Spleen (tissue), 11 donors: ENCODE data around the gene NCAPG2. TPM values are rescaled to one million over a fixed set of nuclear protein-coding genes. Genes with fewer than 3 reads are reported as not detected.
A peak's percentile ranks its signal among the peaks of the same experiment; 100 is the strongest.

Experiments
- DNase-seq: peaks from one replicate; pipeline ENCODE4 v3.0.0-alpha.2; 2020
- H3K27ac ChIP-seq, 8 donors: fragments of 200-600 bp; sonication (generic) in 7 of 8; 1 replicate in 4 of 8; 2 replicates in 4 of 8; pipeline versions ENCODE4 v1.5.0 to v1.8.0; 2016 to 2021; ENCODE audit warnings: inconsistent platforms in 4 of 8, mild to moderate bottlenecking in 4 of 8, moderate library complexity in 1 of 8
- H3K27me3 ChIP-seq, 7 donors: fragments of 200-600 bp; sonication (generic) in 6 of 7; replicated peaks in 1 of 7; 1 replicate in 4 of 7; 2 replicates in 3 of 7; pipeline versions ENCODE4 v1.5.0 to v1.8.0; 2016 to 2021; ENCODE audit warnings: inconsistent platforms in 3 of 7, mild to moderate bottlenecking in 1 of 7
- H3K36me3 ChIP-seq, 6 donors: fragments of 200-600 bp; sonication (generic) in 5 of 6; 1 replicate in 4 of 6; 2 replicates in 2 of 6; pipeline versions ENCODE4 v1.5.0 to v1.8.0; 2016 to 2021; ENCODE audit warnings: inconsistent platforms in 2 of 6
- H3K4me1 ChIP-seq, 6 donors: fragments of 200-600 bp; sonication (generic) in 5 of 6; 1 replicate in 3 of 6; 2 replicates in 3 of 6; pipeline versions ENCODE4 v1.5.0 to v1.8.0; 2016 to 2021; ENCODE audit warnings: inconsistent platforms in 3 of 6
- H3K4me3 ChIP-seq, 8 donors: fragments of 200-600 bp; sonication (generic) in 7 of 8; 1 replicate in 4 of 8; 2 replicates in 4 of 8; pipeline versions ENCODE4 v1.5.0 to v1.8.0; 2016 to 2021; ENCODE audit warnings: inconsistent platforms in 4 of 8, mild to moderate bottlenecking in 4 of 8, moderate library complexity in 2 of 8
- H3K9me3 ChIP-seq, 8 donors: fragments of 200-600 bp; sonication (generic) in 7 of 8; 1 replicate in 4 of 8; 2 replicates in 4 of 8; pipeline versions ENCODE4 v1.5.0 to v1.8.0; 2016 to 2021; ENCODE audit warnings: inconsistent platforms in 4 of 8
- CTCF ChIP-seq, 11 experiments: fragments of 200-600 bp in 7 of 11; fragments of 450-650 bp in 4 of 11; sonication (generic) in 4 of 11; IDR thresholded peaks in 8 of 11; conservative IDR thresholded peaks in 3 of 11; 1 replicate in 7 of 11; 2 replicates in 4 of 11; pipeline versions ENCODE4 v1.4.0 to v1.8.0; 2016 to 2021; ENCODE audit warnings: antibody characterized with exemption in 11 of 11, inconsistent platforms in 4 of 11, mild to moderate bottlenecking in 1 of 11
- POLR2A ChIP-seq, 3 donors: fragments of 450-650 bp; IDR thresholded peaks; one replicate each; pipeline ENCODE4 v1.5.1; 2017; ENCODE audit warnings: antibody characterized with exemption in 3 of 3, mild to moderate bottlenecking in 1 of 3
- POLR2AphosphoS5 ChIP-seq, 3 donors: sonication (generic); formaldehyde crosslinking; IDR thresholded peaks; one replicate each; pipeline ENCODE4 v1.5.1; 2017; ENCODE audit warnings: antibody characterized with exemption in 3 of 3
- WGBS, 5 donors: extraction: QIAGEN DNeasy Blood & Tissue Kit in 3 of 5; methylation state at CpG; one replicate each; pipeline versions ENCODE4 v1.1.5 to v1.1.7; 2013 to 2018; 5-methylcytosine and 5-hydroxymethylcytosine counted together
- intact Hi-C: fragments of 100-400 bp; cut with DNase I; formaldehyde crosslinking; loops from one replicate; pipeline ENCODE4 v1.15.0; 2023; ENCODE audit warnings: low total_unique reads
- polyA plus RNA-seq, 3 donors: library from polyadenylated mRNA; stranded (reverse); fragments of 200-250 nt; gene quantifications; one replicate each; pipeline ENCODE4 v1.2.1, GENCODE V29; 2013
- total RNA-seq, 7 donors: library from RNA; depleted of rRNA in 3 of 7; stranded (reverse); fragments of >200 nt in 3 of 7; fragmentation: NEBNext Ultra II Directional in 4 of 7; extraction: Animal tissue kit (Norgen Biotek cat#: 25700) in 4 of 7; gene quantifications; one replicate each; pipeline versions ENCODE4 v1.1.0 to v1.2.1, GENCODE V29; 2016 to 2021
- donor health status: healthy with polysubstance abuse.
- donor health status: DM: no; HTN: no; CAD: no; lungs with moderate emphysema.
- donor health status: DM: no; HTN: no; CAD: no.
- donor health status: Bipolar disorder and iron deficiency.
- donor health status: healthy.
- donor health status: DM: no; HTN: no; CAD: no.
- donor health status: DM: yes; HTN: yes; CAD: no.

The NCAPG2 gene
- total and polyA plus RNA-seq, 10 donors = 2.2 to 18.0 (median 10.8) TPM

GRCh38 chr7:158695726-158696452 lies 8.7 kb downstream of the NCAPG2 start:
- intact Hi-C loops = loop anchor here (2.0 to 5.0 kb wide), 2 partner anchors 133 to 281 kb away; partner anchors contain the start of gene ESYT2
- Histone ChIP-seq H3K4me1 (peaks cover 0 to 16% (median 12%) of the 10 kb centered on the region in 6 donors), H3K36me3 (peaks cover 0 to 56% (median 0%) of the 10 kb centered on the region in 6 donors), H3K27ac (peak overlapping the region; percentile 9 to 68 (median 50)), H3K4me3 (no peak overlapping the region), H3K9me3 (peaks cover 0 to 3% (median 0%) of the 10 kb centered on the region in 8 donors), H3K27me3 (no peaks in the 10 kb centered on the region)
- WGBS, 5 donors = 47 to 58% (median 57%) methylated on average over 9 to 10 of the region's 10 CpGs
- TF ChIP-seq CTCF (IDR thresholded peaks at IDR 0.05 in 8 of 11, conservative IDR thresholded peaks at IDR 0.05 in 3 of 11) (peak; percentile 48 to 88 (median 68)), POLR2A (IDR thresholded peaks at IDR 0.05) (no peak), POLR2AphosphoS5 (IDR thresholded peaks at IDR 0.05) (peak in 1 of 3 donors; percentile 78)
- peak; percentile 77 for DNase-seq

- intact Hi-C loops = loop anchor here (5.0 kb wide), 1 partner anchor 282 kb away; no protein-coding TSS in a partner anchor
- DNase-seq = no peak
- Histone ChIP-seq H3K9me3 (peaks cover 0 to 3% (median 0%) of the 10 kb centered on the region in 8 donors), H3K4me1 (peaks cover 0 to 16% (median 12%) of the 10 kb centered on the region in 6 donors), H3K36me3 (peaks cover 0 to 58% (median 0%) of the 10 kb centered on the region in 6 donors), H3K27ac (no peak overlapping the region), H3K4me3 (no peak overlapping the region), H3K27me3 (no peaks in the 10 kb centered on the region)
- TF ChIP-seq POLR2A (IDR thresholded peaks at IDR 0.05) (no peak), POLR2AphosphoS5 (IDR thresholded peaks at IDR 0.05) (no peak), CTCF (IDR thresholded peaks at IDR 0.05 in 8 of 11, conservative IDR thresholded peaks at IDR 0.05 in 3 of 11) (no peak)
- 62 to 66% (median 62%) methylated on average over 3 of the region's 3 CpGs for WGBS, 5 donors
Observed at GRCh38 chr7:158695056-158695455, 9.5 kb downstream of the NCAPG2 start.

- Histone ChIP-seq H3K9me3 (peaks cover 0 to 3% (median 0%) of the 10 kb centered on the region in 8 donors), H3K27me3 (no peaks in the 10 kb centered on the region), H3K4me3 (no peak overlapping the region), H3K4me1 (peaks cover 0 to 16% (median 12%) of the 10 kb centered on the region in 6 donors), H3K27ac (no peak overlapping the region), H3K36me3 (peaks cover 0 to 58% (median 0%) of the 10 kb centered on the region in 6 donors)
- WGBS, 5 donors = 85 to 95% (median 91%) methylated on average over 6 of the region's 6 CpGs
- no peak for DNase-seq
- no peak for TF ChIP-seq CTCF (IDR thresholded peaks at IDR 0.05 in 8 of 11, conservative IDR thresholded peaks at IDR 0.05 in 3 of 11)
- no peak for TF ChIP-seq POLR2AphosphoS5 (IDR thresholded peaks at IDR 0.05)
- TF ChIP-seq POLR2A (IDR thresholded peaks at IDR 0.05) = no peak
- intact Hi-C loops = loop anchor here (5.0 kb wide), 1 partner anchor 283 kb away; no protein-coding TSS in a partner anchor
Observed at GRCh38 chr7:158694650-158695049, 10.0 kb downstream of the NCAPG2 start.

GRCh38 chr7:158689488-158689887 lies 15.1 kb downstream of the NCAPG2 start:
- no peak overlapping the region for H3K27ac ChIP-seq
- H3K4me3 ChIP-seq = no peak overlapping the region
- H3K27me3 ChIP-seq = no peaks in the 10 kb centered on the region
- no peaks in the 10 kb centered on the region for H3K9me3 ChIP-seq
- TF ChIP-seq POLR2A (IDR thresholded peaks at IDR 0.05) = no peak
- TF ChIP-seq POLR2AphosphoS5 (IDR thresholded peaks at IDR 0.05) = no peak
- no peak for TF ChIP-seq CTCF (IDR thresholded peaks at IDR 0.05 in 8 of 11, conservative IDR thresholded peaks at IDR 0.05 in 3 of 11)
- H3K4me1 ChIP-seq = no peaks in the 10 kb centered on the region
- DNase-seq = no peak
- intact Hi-C loops = no loop called here
- WGBS, 5 donors = 92 to 100% (median 94%) methylated on average over 2 of the region's 2 CpGs
- H3K36me3 ChIP-seq = peaks cover 0 to 87% (median 14%) of the 10 kb centered on the region in 6 donors
